ENCODE data around the gene ARHGAP15. TPM values are rescaled to one million over a fixed set of nuclear protein-coding genes. Genes with fewer than 3 reads are reported as not detected.
A peak's percentile ranks its signal among the peaks of the same experiment; 100 is the strongest.

ARHGAP15 gene
- total and polyA plus RNA-seq, 12 donors: 4.7 to 33.8 (median 10.4) TPM

- no peak for DNase-seq
- H3K9me3 ChIP-seq (replicated peaks in 1 of 3): no peaks in the 10 kb centered on the region
- H3K36me3 ChIP-seq (replicated peaks in 1 of 2): no peaks in the 10 kb centered on the region
- no peak for TF ChIP-seq CTCF (IDR thresholded peaks at IDR 0.05)
- no peak for TF ChIP-seq POLR2A (IDR thresholded peaks at IDR 0.05)
- H3K27ac ChIP-seq: no peak overlapping the region
- 89 to 97% (median 93%) methylated on average over 2 of the region's 2 CpGs for WGBS, 4 donors
- H3K4me1 ChIP-seq (replicated peaks in 1 of 2): no peaks in the 10 kb centered on the region
- intact Hi-C loops (cut with DNase I): no loop called here
- H3K27me3 ChIP-seq: no peaks in the 10 kb centered on the region
- no peak overlapping the region for H3K4me3 ChIP-seq
Observed at GRCh38 chr2:143503280-143503679, 374.1 kb downstream of the ARHGAP15 start.

- Histone ChIP-seq H3K27me3 (no peaks in the 10 kb centered on the region), H3K4me1 (replicated peaks in 1 of 2) (no peaks in the 10 kb centered on the region), H3K27ac (no peak overlapping the region), H3K4me3 (no peak overlapping the region), H3K9me3 (replicated peaks in 1 of 3) (no peaks in the 10 kb centered on the region), H3K36me3 (replicated peaks in 1 of 2) (no peaks in the 10 kb centered on the region)
- TF ChIP-seq POLR2A (IDR thresholded peaks at IDR 0.05) (no peak), CTCF (IDR thresholded peaks at IDR 0.05) (no peak)
- 80 to 89% (median 83%) methylated on average over 2 of the region's 2 CpGs for WGBS, 4 donors
- intact Hi-C loops (cut with DNase I): no loop called here
- peak in 2 of 7 donors; percentile 14 to 58 for DNase-seq
Observed at GRCh38 chr2:143504397-143504796, 375.2 kb downstream of the ARHGAP15 start.

GRCh38 chr2:143505542-143505941, 376.3 kb downstream of the ARHGAP15 start:
- intact Hi-C loops (cut with DNase I): no loop called here
- Histone ChIP-seq H3K27ac (no peak overlapping the region), H3K27me3 (no peaks in the 10 kb centered on the region), H3K4me3 (no peak overlapping the region), H3K9me3 (replicated peaks in 1 of 3) (no peaks in the 10 kb centered on the region), H3K4me1 (replicated peaks in 1 of 2) (no peaks in the 10 kb centered on the region), H3K36me3 (replicated peaks in 1 of 2) (no peaks in the 10 kb centered on the region)
- WGBS, 4 donors: 88 to 94% (median 90%) methylated on average over 1 of the region's 1 CpG
- DNase-seq: no peak
- no peak for TF ChIP-seq CTCF (IDR thresholded peaks at IDR 0.05)

- peak; percentile 30 to 66 (median 57) for TF ChIP-seq CTCF (IDR thresholded peaks at IDR 0.05)
- TF ChIP-seq POLR2A (IDR thresholded peaks at IDR 0.05): no peak
- no peaks in the 10 kb centered on the region for H3K4me1 ChIP-seq (replicated peaks in 1 of 2)
- H3K4me3 ChIP-seq: no peak overlapping the region
- no peaks in the 10 kb centered on the region for H3K9me3 ChIP-seq (replicated peaks in 1 of 3)
- no peaks in the 10 kb centered on the region for H3K27me3 ChIP-seq
- peak in 5 of 7 donors; percentile 15 to 56 (median 26) for DNase-seq
- intact Hi-C loops (cut with DNase I): no loop called here
- no peak overlapping the region for H3K27ac ChIP-seq
- H3K36me3 ChIP-seq (replicated peaks in 1 of 2): no peaks in the 10 kb centered on the region
- 8 to 21% (median 15%) methylated on average over 2 of the region's 2 CpGs for WGBS, 4 donors
Observed at GRCh38 chr2:143513081-143513480, 383.9 kb downstream of the ARHGAP15 start.

Data from adrenal gland (tissue), 12 donors.